T-cell (primary cell): Measurements from ENCODE around the gene RAP1GAP. TPM values are rescaled to one million over a fixed set of nuclear protein-coding genes. Genes with fewer than 3 reads are reported as not detected.

Experiments used
- ATAC-seq, 4 experiments: fragments of 200-7000 bp in 3 of 4; fragments of 150-1000 bp in 1 of 4; cut with Tn5 transposase; replicated peaks in 1 of 4; 1 replicate in 3 of 4; 2 replicates in 1 of 4; pipeline ENCODE4 v1.10.0; 2021; ENCODE audit warnings: moderate library complexity in 3 of 4, mild to moderate bottlenecking in 2 of 4, moderate number of reproducible peaks in 1 of 4
- CTCF ChIA-PET, 2 donors: fragments of 300-600 bp; sonication (Branson Sonifier 250); formaldehyde crosslinking; loops; one replicate each; lab custom pipeline; 2022; ENCODE audit warnings: antibody characterized with exemption in 2 of 2; lab: Charles Lee
- POLR2A ChIA-PET, 2 donors: fragments of 300-600 bp; sonication (Branson Sonifier 250); formaldehyde crosslinking; loops; one replicate each; lab custom pipeline; 2022; ENCODE audit warnings: antibody characterized with exemption in 2 of 2; lab: Charles Lee
- DNase-seq, 35 experiments: peaks; one replicate each; pipeline versions ENCODE4 v3.0.0 to v3.0.0-alpha.2; 2013 to 2023
- H3K27ac ChIP-seq: one replicate; pipeline ENCODE4 v1.5.1; 2013; ENCODE audit warnings: low read length
- H3K27me3 ChIP-seq, 2 experiments: replicated peaks in 1 of 2; 1 replicate in 1 of 2; 2 replicates in 1 of 2; pipeline versions ENCODE4 v1.6.1 to v1.7.0; 2013; ENCODE audit warnings: low read length in 1 of 2, mixed read lengths in 1 of 2; ENCODE audit not compliant: control insufficient read depth in 2 of 2, insufficient read depth in 2 of 2; ENCODE audit errors: extremely low read depth in 1 of 2
- H3K36me3 ChIP-seq, 2 donors: 1 replicate in 1 of 2; 2 replicates in 1 of 2; pipeline versions ENCODE4 v1.6.1 to v1.7.0; 2013; ENCODE audit warnings: low read length in 1 of 2; ENCODE audit not compliant: control insufficient read depth in 2 of 2, insufficient read depth in 1 of 2; ENCODE audit errors: extremely low read depth in 1 of 2
- H3K4me1 ChIP-seq, 2 experiments: 1 replicate in 1 of 2; 2 replicates in 1 of 2; pipeline versions ENCODE4 v1.6.1 to v1.7.0; 2013; ENCODE audit warnings: low read length in 2 of 2, mixed read lengths in 1 of 2; ENCODE audit not compliant: insufficient read depth in 2 of 2, control insufficient read depth in 1 of 2; ENCODE audit errors: extremely low read depth in 1 of 2
- H3K4me3 ChIP-seq, 2 donors: 1 replicate in 1 of 2; 2 replicates in 1 of 2; pipeline versions ENCODE4 v1.5.1 to v1.7.0; 2013; ENCODE audit warnings: mild to moderate bottlenecking in 2 of 2, low read length in 1 of 2, moderate library complexity in 1 of 2; ENCODE audit not compliant: control insufficient read depth in 1 of 2; ENCODE audit errors: extremely low read depth in 1 of 2
- H3K9me3 ChIP-seq: 2 replicates; pipeline ENCODE4 v1.7.0; 2013
- H3K27ac Mint-ChIP-seq, 2 donors: one replicate each; pipeline ENCODE4 v1.8.0; 2020 to 2021; ENCODE audit warnings: mild to moderate bottlenecking in 2 of 2, mixed read lengths in 2 of 2
- H3K27me3 Mint-ChIP-seq, 2 donors: one replicate each; pipeline ENCODE4 v1.8.0; 2021 to 2022; ENCODE audit warnings: mixed read lengths in 2 of 2
- H3K36me3 Mint-ChIP-seq: one replicate; pipeline ENCODE4 v1.8.0; 2021; ENCODE audit warnings: mixed read lengths
- H3K4me1 Mint-ChIP-seq, 3 donors: one replicate each; pipeline ENCODE4 v1.8.0; 2020 to 2022; ENCODE audit warnings: mixed read lengths in 3 of 3, mild to moderate bottlenecking in 1 of 3
- H3K4me3 Mint-ChIP-seq, 3 donors: one replicate each; pipeline ENCODE4 v1.8.0; 2020 to 2022; ENCODE audit warnings: mild to moderate bottlenecking in 3 of 3, mixed read lengths in 3 of 3, moderate library complexity in 3 of 3
- H3K9me3 Mint-ChIP-seq, 3 donors: one replicate each; pipeline ENCODE4 v1.8.0; 2020 to 2022; ENCODE audit warnings: mixed read lengths in 3 of 3
- WGBS: methylation state at CpG from one replicate; pipeline ENCODE4 v1.1.5; 2013; ENCODE audit warnings: missing lambda C conversion rate; ENCODE audit not compliant: insufficient coverage; 5-methylcytosine and 5-hydroxymethylcytosine counted together
- total RNA-seq, 35 experiments: library from RNA in 6 of 35; stranded (reverse) in 6 of 35; fragments of 120-200 nt in 1 of 35; gene quantifications; one replicate each; pipeline versions ENCODE4 v1.2.1 to v1.2.4 and lab custom pipeline; 2013 to 2026

Gene RAP1GAP
- total RNA-seq, 5 donors from 2014 or later (not counting 1 experiment from before 2014, with no cell fraction given): 0.18 to 1.0 (median 0.35) TPM

GRCh38 chr1:21564521-21565095 lies 104.5 kb downstream of the RAP1GAP start:
- Histone ChIP-seq H3K9me3 (no peaks in the 10 kb centered on the region), H3K4me3 (no peak overlapping the region), H3K27me3 (peaks cover 0 to 9% of the 10 kb centered on the region in 2 experiments), H3K4me1 (no peaks in the 10 kb centered on the region), H3K36me3 (no peaks in the 10 kb centered on the region), H3K27ac (no peak overlapping the region)
- no peak for ATAC-seq
- 97% methylated on average over 5 of the region's 14 CpGs for WGBS
- CTCF ChIA-PET: no interaction called here
- Mint-ChIP-seq H3K4me3 (no peak overlapping the region), H3K27ac (no peak overlapping the region), H3K36me3 (no peaks in the 10 kb centered on the region), H3K4me1 (no peaks in the 10 kb centered on the region), H3K27me3 (peaks cover 0 to under 1% of the 10 kb centered on the region in 2 donors), H3K9me3 (no peaks in the 10 kb centered on the region)
- no peak for DNase-seq
- POLR2A ChIA-PET: no interaction called here

- H3K4me3 Mint-ChIP-seq: no peak overlapping the region
- H3K36me3 Mint-ChIP-seq: no peaks in the 10 kb centered on the region
- Histone ChIP-seq H3K27me3 (peaks cover 0 to 13% of the 10 kb centered on the region in 2 experiments), H3K36me3 (no peaks in the 10 kb centered on the region), H3K27ac (no peak overlapping the region), H3K4me1 (no peaks in the 10 kb centered on the region), H3K4me3 (no peak overlapping the region), H3K9me3 (no peaks in the 10 kb centered on the region)
- peaks cover 0 to 7% of the 10 kb centered on the region in 2 donors for H3K27me3 Mint-ChIP-seq
- no peaks in the 10 kb centered on the region for H3K4me1 Mint-ChIP-seq
- DNase-seq: no peak
- no peak for ATAC-seq
- ChIA-PET POLR2A (no interaction called here), CTCF (no interaction called here)
- H3K9me3 Mint-ChIP-seq: no peaks in the 10 kb centered on the region
- 95% methylated on average over 14 of the region's 17 CpGs for WGBS
- H3K27ac Mint-ChIP-seq: no peak overlapping the region
Observed at GRCh38 chr1:21563971-21564370, 105.2 kb downstream of the RAP1GAP start.

GRCh38 chr1:21562896-21563295 lies 106.3 kb downstream of the RAP1GAP start:
- no peaks in the 10 kb centered on the region for H3K9me3 Mint-ChIP-seq
- 89% methylated on average over 8 of the region's 15 CpGs for WGBS
- Histone ChIP-seq H3K27ac (no peak overlapping the region), H3K4me1 (no peaks in the 10 kb centered on the region), H3K9me3 (no peaks in the 10 kb centered on the region), H3K36me3 (no peaks in the 10 kb centered on the region), H3K4me3 (no peak overlapping the region), H3K27me3 (peaks cover 0 to 23% of the 10 kb centered on the region in 2 experiments)
- no peak overlapping the region for H3K27ac Mint-ChIP-seq
- no peak for ATAC-seq
- no peak for DNase-seq
- ChIA-PET POLR2A (no interaction called here), CTCF (no interaction called here)
- peaks cover 0 to 9% of the 10 kb centered on the region in 2 donors for H3K27me3 Mint-ChIP-seq
- no peaks in the 10 kb centered on the region for H3K4me1 Mint-ChIP-seq
- H3K36me3 Mint-ChIP-seq: no peaks in the 10 kb centered on the region
- no peak overlapping the region for H3K4me3 Mint-ChIP-seq

- peaks cover 0 to 37% of the 10 kb centered on the region in 2 experiments for H3K27me3 ChIP-seq
- 88% methylated on average over 4 of the region's 12 CpGs for whole genome bisulfite sequencing
- H3K4me3 ChIP-seq: no peak overlapping the region
- Mint-ChIP-seq H3K27me3 (peaks cover 5 to 21% of the 10 kb centered on the region in 2 donors), H3K9me3 (no peaks in the 10 kb centered on the region), H3K4me3 (no peak overlapping the region), H3K4me1 (no peaks in the 10 kb centered on the region), H3K27ac (no peak overlapping the region), H3K36me3 (no peaks in the 10 kb centered on the region)
- no peak overlapping the region for H3K27ac ChIP-seq
- CTCF ChIA-PET: no interaction called here
- ATAC-seq: no peak
- H3K9me3 ChIP-seq: no peaks in the 10 kb centered on the region
- H3K4me1 ChIP-seq: no peaks in the 10 kb centered on the region
- DNase-seq: no peak
- POLR2A ChIA-PET: no interaction called here
- H3K36me3 ChIP-seq: no peaks in the 10 kb centered on the region
Observed at GRCh38 chr1:21560916-21561638, 108.1 kb downstream of the RAP1GAP start.

GRCh38 chr1:21559788-21560567 lies 109.2 kb downstream of the RAP1GAP start:
- ChIA-PET CTCF (no interaction called here), POLR2A (interaction anchor here in 1 of 2 donors (0.7 kb wide), 1 partner anchor 1029 kb away, joined by 3 read pairs; no protein-coding TSS in a partner anchor)
- Mint-ChIP-seq H3K4me3 (no peak overlapping the region), H3K27me3 (peaks cover 5 to 29% of the 10 kb centered on the region in 2 donors), H3K36me3 (no peaks in the 10 kb centered on the region), H3K27ac (no peak overlapping the region), H3K9me3 (no peaks in the 10 kb centered on the region), H3K4me1 (no peaks in the 10 kb centered on the region)
- H3K27ac ChIP-seq: no peak overlapping the region
- no peak for DNase-seq
- no peaks in the 10 kb centered on the region for H3K36me3 ChIP-seq
- no CpG with 5 or more reads among the region's 5 CpGs for WGBS
- no peaks in the 10 kb centered on the region for H3K9me3 ChIP-seq
- no peak overlapping the region for H3K4me3 ChIP-seq
- H3K27me3 ChIP-seq: peaks cover 0 to 41% of the 10 kb centered on the region in 2 experiments
- no peaks in the 10 kb centered on the region for H3K4me1 ChIP-seq
- ATAC-seq: no peak

- CTCF ChIA-PET: no interaction called here
- POLR2A ChIA-PET: no interaction called here
- no peaks in the 10 kb centered on the region for H3K9me3 ChIP-seq
- Mint-ChIP-seq H3K36me3 (no peaks in the 10 kb centered on the region), H3K27me3 (peaks cover 19 to 32% of the 10 kb centered on the region in 2 donors), H3K9me3 (no peaks in the 10 kb centered on the region), H3K4me3 (no peak overlapping the region), H3K27ac (no peak overlapping the region), H3K4me1 (no peaks in the 10 kb centered on the region)
- no peaks in the 10 kb centered on the region for H3K4me1 ChIP-seq
- no peak for DNase-seq
- peaks cover 2 to 33% of the 10 kb centered on the region in 2 experiments for H3K27me3 ChIP-seq
- H3K4me3 ChIP-seq: no peak overlapping the region
- no peak overlapping the region for H3K27ac ChIP-seq
- H3K36me3 ChIP-seq: no peaks in the 10 kb centered on the region
- 33% methylated on average over 5 of the region's 8 CpGs for WGBS
- ATAC-seq: no peak
Observed at GRCh38 chr1:21553116-21553926, 115.8 kb downstream of the RAP1GAP start.
